Activated T-helper 2 cell treated with anti-CD3 and anti-CD28 coated beads, Interferon-gamma antibody, Interleukin-2, Interleukin-4, amounts not matched to agents 10 μg/mL and 5 μg/mL and 100 μg/mL, durations not matched to agents 14 hours and 24 hours and 36 hours (primary cell): ENCODE results near the gene RNF145. TPM values are rescaled to one million over a fixed set of nuclear protein-coding genes. Genes with fewer than 3 reads are reported as not detected.
A peak's percentile ranks its signal among the peaks of the same experiment; 100 is the strongest.

ENCODE experiments used
- DNase-seq: peaks from one replicate; pipeline ENCODE4 v3.0.0; 2021; ENCODE audit warnings: low spot score
- H3K27ac Mint-ChIP-seq: one replicate; pipeline ENCODE4 v1.8.0; 2021; ENCODE audit warnings: mixed read lengths
- H3K27me3 Mint-ChIP-seq: one replicate; pipeline ENCODE4 v1.8.0; 2021; ENCODE audit warnings: low read depth, mixed read lengths
- H3K36me3 Mint-ChIP-seq: one replicate; pipeline ENCODE4 v1.8.0; 2021; ENCODE audit warnings: low read depth, mixed read lengths
- H3K4me1 Mint-ChIP-seq: one replicate; pipeline ENCODE4 v1.8.0; 2021; ENCODE audit warnings: low read depth, mixed read lengths
- H3K4me3 Mint-ChIP-seq: one replicate; pipeline ENCODE4 v1.8.0; 2021; ENCODE audit warnings: low read depth, mild to moderate bottlenecking, moderate library complexity, mixed read lengths
- H3K9me3 Mint-ChIP-seq: one replicate; pipeline ENCODE4 v1.8.0; 2021; ENCODE audit warnings: mixed read lengths
- intact Hi-C: fragments of 100-400 bp; cut with micrococcal nuclease; formaldehyde crosslinking; loops from one replicate; pipeline ENCODE4 v1.15.1; 2023
- total RNA-seq: library from RNA; stranded (reverse); gene quantifications from 2 replicates; pipeline ENCODE4 v1.2.3, GENCODE V29; 2022

Gene RNF145
- total RNA-seq, 1 donor from 2014 or later: 124 TPM

DNA sequence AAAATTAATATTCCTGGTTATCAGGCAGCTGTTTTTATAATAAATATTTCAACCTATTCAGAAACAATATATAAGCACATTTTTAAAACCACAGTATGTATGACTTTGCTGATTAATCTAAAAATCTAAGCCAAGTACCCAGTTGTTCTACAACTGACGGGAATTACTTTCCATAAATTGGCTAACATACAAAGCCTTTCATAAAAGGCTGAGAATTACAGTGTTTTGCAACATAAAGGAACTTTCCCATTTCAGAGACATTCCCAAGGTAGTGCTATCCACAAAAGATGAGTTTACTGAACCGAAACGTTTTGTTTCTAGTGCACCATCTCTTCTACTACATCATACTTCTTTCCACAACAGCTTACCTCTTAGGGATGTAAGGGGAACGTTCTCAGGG, 7.2 kb downstream of the RNF145 start:
- H3K27me3 Mint-ChIP-seq: no peaks in the 10 kb centered on the region
- H3K4me3 Mint-ChIP-seq: no peak overlapping the region
- H3K36me3 Mint-ChIP-seq: peaks cover 69% of the 10 kb centered on the region
- H3K9me3 Mint-ChIP-seq: no peaks in the 10 kb centered on the region
- peaks cover 66% of the 10 kb centered on the region for H3K4me1 Mint-ChIP-seq
- no peak for DNase-seq
- intact Hi-C loops: no loop called here
- no peak overlapping the region for H3K27ac Mint-ChIP-seq

DNA sequence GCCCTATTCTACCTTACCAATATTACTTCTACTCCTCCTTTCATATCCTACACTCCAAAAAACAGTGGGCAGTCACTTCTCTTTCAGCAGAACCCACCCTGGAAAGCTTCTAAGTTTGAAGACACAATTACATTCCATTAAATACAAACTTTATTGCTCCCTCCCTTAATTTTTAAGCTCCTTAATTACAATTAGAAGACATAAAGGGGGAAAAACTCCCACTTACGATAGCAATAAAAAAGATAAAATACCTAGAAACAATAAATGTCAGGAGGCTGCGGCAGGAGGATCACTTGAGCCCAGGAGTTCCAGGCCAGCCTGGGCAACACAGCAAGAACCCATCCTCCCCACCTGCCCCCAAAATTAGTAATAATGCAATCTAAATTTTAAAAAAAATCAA, 9.6 kb downstream of the RNF145 start:
- Mint-ChIP-seq H3K36me3 (peaks cover 74% of the 10 kb centered on the region), H3K9me3 (no peaks in the 10 kb centered on the region), H3K4me3 (no peak overlapping the region), H3K27me3 (no peaks in the 10 kb centered on the region), H3K4me1 (peaks cover 66% of the 10 kb centered on the region), H3K27ac (peak overlapping the region; percentile 0)
- intact Hi-C loops: no loop called here
- no peak for DNase-seq

DNA sequence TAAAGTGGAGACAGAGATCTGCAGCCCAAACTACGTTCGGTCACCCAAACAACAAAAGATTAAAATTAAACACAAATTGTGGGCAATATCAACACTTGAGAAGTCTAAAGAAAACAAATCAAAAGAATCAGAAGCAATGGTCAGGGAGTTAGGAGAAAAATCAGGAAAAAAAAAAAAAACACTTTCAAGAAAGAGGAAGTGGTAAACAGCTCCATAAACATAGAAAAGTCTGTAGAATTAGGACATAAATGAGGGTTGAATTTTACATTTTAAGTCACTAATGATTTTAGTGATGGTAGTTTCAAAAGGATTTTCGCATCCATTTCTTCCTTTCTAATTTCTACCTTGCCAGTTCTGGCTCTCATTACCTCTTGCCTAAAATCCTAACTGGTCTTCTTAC, 10.1 kb downstream of the RNF145 start:
- peaks cover 60% of the 10 kb centered on the region for H3K4me1 Mint-ChIP-seq
- no peaks in the 10 kb centered on the region for H3K9me3 Mint-ChIP-seq
- peak overlapping the region; percentile 60 for H3K27ac Mint-ChIP-seq
- no peaks in the 10 kb centered on the region for H3K27me3 Mint-ChIP-seq
- DNase-seq: no peak
- intact Hi-C loops: no loop called here
- H3K4me3 Mint-ChIP-seq: no peak overlapping the region
- H3K36me3 Mint-ChIP-seq: peaks cover 78% of the 10 kb centered on the region

DNA sequence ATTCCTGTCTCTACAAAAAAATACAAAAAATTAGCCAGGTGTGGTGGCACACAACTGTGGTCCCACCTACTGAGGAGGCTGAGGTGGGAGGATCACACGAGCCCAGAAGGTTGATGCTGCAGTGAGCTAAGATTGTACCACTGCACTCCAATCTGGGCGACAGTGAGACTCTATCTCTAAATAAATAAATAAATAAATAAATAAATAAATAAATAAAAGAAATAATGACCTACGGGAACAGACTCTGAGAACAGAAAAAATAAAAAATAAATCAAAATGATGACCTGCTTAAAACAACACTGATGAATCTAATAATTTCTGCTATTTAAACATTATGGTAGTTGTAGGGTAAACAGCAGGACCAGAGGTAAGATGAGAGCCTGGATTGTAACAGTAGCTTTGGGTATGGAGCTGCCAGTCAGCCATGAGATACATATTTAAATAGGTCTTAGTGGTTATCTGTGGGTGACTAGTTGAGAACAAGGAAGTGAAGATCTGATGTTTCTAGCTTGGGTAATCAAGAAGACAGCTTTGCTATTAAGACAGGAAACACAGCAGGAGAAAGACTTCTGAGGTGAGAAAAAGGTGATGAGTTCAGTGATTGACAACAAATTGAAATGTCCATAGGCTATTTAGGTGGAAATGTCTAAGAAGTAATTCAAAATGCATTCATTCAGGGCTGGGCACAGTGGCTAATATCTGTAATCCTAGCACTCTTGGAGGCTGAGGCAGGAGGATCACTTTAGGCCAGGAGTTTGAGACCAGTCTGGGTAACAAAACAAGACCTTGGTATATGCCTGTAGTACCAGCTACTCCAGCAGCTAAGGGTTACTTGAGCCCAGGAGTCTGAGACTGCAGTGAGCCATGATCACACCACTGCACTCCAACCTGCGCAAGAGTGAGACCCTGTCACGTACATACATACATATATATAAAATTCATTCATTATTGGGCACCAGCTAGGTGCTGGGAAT, 11.0 kb downstream of the RNF145 start:
- H3K9me3 Mint-ChIP-seq: no peaks in the 10 kb centered on the region
- peaks cover 54% of the 10 kb centered on the region for H3K4me1 Mint-ChIP-seq
- H3K27ac Mint-ChIP-seq: peak overlapping the region; percentile 78
- peaks cover 82% of the 10 kb centered on the region for H3K36me3 Mint-ChIP-seq
- peak overlapping the region; percentile 24 for H3K4me3 Mint-ChIP-seq
- intact Hi-C loops: loop anchor here (1.0 kb wide), 1 partner anchor 8 kb away; no protein-coding TSS in a partner anchor
- no peaks in the 10 kb centered on the region for H3K27me3 Mint-ChIP-seq
- no peak for DNase-seq

DNA sequence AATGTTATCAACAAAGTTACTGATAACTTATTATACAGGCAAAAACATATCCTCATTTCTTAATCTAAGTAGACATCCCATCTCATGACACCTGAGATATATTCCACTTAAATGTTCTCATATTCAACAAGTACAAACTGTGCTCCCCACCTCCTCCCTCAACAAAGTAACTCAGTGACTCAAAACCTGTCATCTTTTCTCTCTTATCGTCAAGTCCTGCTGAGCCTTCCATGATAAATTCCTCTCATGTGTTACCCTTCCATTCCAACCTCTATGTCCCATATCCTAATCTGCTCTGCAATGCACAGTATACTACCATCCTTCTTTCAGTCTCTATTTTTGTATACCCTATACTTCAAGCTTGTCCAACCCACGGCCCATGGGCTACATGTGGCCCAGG, 13.6 kb downstream of the RNF145 start:
- DNase-seq: no peak
- intact Hi-C loops: no loop called here
- peaks cover 56% of the 10 kb centered on the region for H3K4me1 Mint-ChIP-seq
- H3K4me3 Mint-ChIP-seq: no peak overlapping the region
- H3K27ac Mint-ChIP-seq: no peak overlapping the region
- no peaks in the 10 kb centered on the region for H3K27me3 Mint-ChIP-seq
- H3K36me3 Mint-ChIP-seq: peaks cover 82% of the 10 kb centered on the region
- H3K9me3 Mint-ChIP-seq: no peaks in the 10 kb centered on the region

DNA sequence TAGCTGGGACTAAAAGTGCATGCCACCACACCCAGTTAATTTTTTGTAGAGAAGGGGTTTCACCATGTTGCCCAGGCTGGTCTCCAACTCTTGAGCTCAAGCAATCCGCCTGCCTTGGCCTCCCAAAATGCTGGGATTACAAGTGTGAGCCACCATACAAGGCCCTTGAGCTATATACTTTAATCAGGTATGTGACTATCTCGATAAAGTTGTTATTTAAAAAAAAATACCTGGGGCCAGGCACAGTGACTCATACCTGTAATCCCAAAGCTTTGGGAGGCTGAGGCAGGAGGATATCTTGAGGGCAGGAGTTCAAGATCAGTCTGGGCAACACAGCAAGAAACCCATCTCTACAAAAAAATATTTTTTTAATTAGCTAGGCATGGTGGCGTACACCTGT, 19.2 kb downstream of the RNF145 start:
- DNase-seq: no peak
- Mint-ChIP-seq H3K9me3 (no peaks in the 10 kb centered on the region), H3K27me3 (no peaks in the 10 kb centered on the region), H3K27ac (no peak overlapping the region), H3K36me3 (peaks cover 76% of the 10 kb centered on the region), H3K4me3 (no peak overlapping the region), H3K4me1 (peaks cover 36% of the 10 kb centered on the region)
- intact Hi-C loops: no loop called here

DNA sequence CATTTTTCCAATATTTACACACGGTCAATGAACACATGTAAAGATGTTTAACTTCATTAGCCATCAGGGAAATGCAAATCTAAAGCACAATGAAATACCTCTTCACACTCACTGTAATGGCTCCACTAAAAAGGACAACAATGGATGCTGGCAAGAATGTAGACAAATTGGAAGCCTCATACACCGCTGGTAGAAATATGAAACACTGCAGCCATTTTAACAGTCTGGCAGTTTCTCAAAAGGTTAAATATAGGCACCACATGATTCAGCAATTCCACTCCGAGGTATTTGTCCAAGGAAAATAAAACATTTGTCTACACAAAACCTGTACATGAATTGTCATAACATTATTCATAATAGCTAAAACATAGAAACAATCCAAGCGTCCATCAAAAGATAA, 20.0 kb downstream of the RNF145 start:
- Mint-ChIP-seq H3K36me3 (peaks cover 73% of the 10 kb centered on the region), H3K27me3 (no peaks in the 10 kb centered on the region), H3K4me1 (peaks cover 40% of the 10 kb centered on the region), H3K9me3 (no peaks in the 10 kb centered on the region), H3K27ac (no peak overlapping the region), H3K4me3 (no peak overlapping the region)
- DNase-seq: no peak
- intact Hi-C loops: no loop called here

DNA sequence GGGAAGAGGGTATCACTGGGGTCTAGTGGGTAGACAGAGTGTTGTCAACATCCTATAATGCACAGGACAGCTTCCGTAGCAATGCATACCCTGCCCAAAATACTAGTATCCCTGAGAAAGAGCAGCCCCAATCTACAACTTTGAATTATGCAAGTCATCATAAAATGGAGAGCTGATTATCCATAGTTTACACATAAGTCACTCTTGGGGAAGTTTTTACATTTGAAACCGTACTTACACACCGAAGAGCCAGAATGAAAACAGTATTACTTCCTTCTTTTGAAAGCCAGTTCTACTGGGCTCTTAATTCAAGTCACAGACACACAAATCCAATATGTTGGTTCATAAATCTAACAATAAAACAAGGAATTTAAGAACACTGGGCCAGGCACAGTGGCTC, 21.6 kb downstream of the RNF145 start:
- Mint-ChIP-seq H3K4me1 (peaks cover 47% of the 10 kb centered on the region), H3K9me3 (no peaks in the 10 kb centered on the region), H3K4me3 (no peak overlapping the region), H3K36me3 (peaks cover 63% of the 10 kb centered on the region), H3K27me3 (no peaks in the 10 kb centered on the region), H3K27ac (no peak overlapping the region)
- intact Hi-C loops: no loop called here
- no peak for DNase-seq

DNA sequence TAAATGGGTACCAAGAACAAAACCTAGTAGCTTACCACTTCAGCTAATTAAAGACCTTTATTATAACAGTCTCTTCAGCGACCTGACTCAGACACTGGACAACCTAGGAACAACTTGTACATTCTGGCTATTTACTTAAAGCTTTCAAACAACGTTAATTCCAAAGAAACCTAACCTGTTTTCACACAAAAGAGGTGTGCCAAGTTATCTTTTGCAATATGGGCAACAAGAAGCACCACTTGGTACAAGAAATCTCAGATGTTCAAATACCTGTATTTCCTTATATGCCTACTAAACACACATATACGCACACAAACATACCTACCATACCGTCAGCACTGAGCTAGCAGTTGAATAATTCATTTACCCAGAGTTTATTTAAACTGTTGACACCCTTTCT, 23.0 kb downstream of the RNF145 start:
- Mint-ChIP-seq H3K36me3 (peaks cover 60% of the 10 kb centered on the region), H3K4me1 (peaks cover 51% of the 10 kb centered on the region), H3K9me3 (no peaks in the 10 kb centered on the region), H3K27me3 (no peaks in the 10 kb centered on the region), H3K27ac (no peak overlapping the region), H3K4me3 (no peak overlapping the region)
- intact Hi-C loops: no loop called here
- no peak for DNase-seq

DNA sequence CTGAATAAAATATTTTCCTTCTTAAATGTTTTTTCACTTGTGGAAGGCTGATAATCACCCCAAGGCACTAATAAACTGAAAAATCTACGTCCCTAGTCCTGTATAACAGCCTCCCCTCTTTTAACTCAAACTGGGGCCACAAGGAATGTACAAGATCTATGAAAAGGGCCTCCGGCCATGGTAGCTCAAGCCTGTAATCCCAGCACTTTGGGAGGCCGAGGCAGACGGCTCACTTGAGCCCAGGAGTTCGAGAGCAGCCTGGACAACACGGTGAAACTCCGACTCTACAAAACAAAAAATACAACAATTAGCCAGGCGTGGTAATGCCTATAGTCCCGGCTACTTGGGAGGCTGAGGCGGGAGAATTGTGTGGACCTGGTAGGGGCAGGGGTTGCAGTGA, 23.6 kb downstream of the RNF145 start:
- Mint-ChIP-seq H3K4me1 (peaks cover 56% of the 10 kb centered on the region), H3K9me3 (no peaks in the 10 kb centered on the region), H3K36me3 (peaks cover 60% of the 10 kb centered on the region), H3K4me3 (no peak overlapping the region), H3K27ac (no peak overlapping the region), H3K27me3 (no peaks in the 10 kb centered on the region)
- intact Hi-C loops: no loop called here
- DNase-seq: no peak

DNA sequence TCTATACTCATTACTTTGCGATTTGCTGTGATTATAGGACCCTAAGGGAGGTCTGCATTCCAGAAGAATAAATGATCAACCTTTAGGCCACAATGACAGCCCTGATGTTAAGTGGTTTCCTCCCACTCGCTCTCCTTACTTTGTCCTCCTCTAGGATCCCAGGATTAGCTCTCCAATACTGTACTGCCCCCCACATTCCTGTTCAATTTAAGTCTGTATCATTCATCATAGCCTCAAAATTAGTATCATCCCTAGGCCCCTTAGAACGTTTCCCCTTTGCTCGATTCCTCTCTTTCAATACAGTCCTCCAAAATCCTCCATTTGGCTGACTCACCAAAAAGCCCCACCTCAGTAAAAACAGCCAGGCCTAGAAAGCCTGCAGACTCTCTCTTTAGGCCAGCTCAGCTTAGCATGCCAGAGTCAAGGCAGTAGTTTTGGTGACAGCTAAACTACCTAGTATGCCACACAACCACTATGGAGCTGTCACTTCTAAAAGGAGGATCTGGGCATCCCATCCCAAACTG, 24.4 kb downstream of the RNF145 start:
- intact Hi-C loops: no loop called here
- H3K4me1 Mint-ChIP-seq: peaks cover 63% of the 10 kb centered on the region
- peak overlapping the region; percentile 9 for H3K4me3 Mint-ChIP-seq
- H3K27ac Mint-ChIP-seq: peak overlapping the region; percentile 77
- no peak for DNase-seq
- H3K27me3 Mint-ChIP-seq: no peaks in the 10 kb centered on the region
- H3K36me3 Mint-ChIP-seq: peaks cover 60% of the 10 kb centered on the region
- no peaks in the 10 kb centered on the region for H3K9me3 Mint-ChIP-seq

DNA sequence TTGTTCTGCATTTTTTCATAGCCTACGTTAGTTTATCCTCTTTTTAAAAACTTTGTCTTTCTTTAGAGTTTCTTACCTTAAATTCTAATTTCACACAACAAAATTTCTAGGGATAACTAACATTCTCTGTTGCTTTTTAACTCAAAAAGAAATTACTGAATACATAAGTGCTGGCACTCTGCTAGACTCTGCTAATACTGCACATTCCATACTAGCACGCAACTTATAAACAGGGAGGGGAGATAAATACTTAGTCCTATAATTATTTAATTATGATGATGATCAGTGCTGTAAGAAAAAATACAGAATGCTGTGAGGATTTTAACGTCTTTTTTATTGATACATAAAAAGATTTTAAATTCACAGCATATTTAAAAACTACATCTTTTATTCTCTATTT, 25.1 kb downstream of the RNF145 start:
- no peaks in the 10 kb centered on the region for H3K27me3 Mint-ChIP-seq
- no peak overlapping the region for H3K4me3 Mint-ChIP-seq
- no peaks in the 10 kb centered on the region for H3K9me3 Mint-ChIP-seq
- peak overlapping the region; percentile 52 for H3K27ac Mint-ChIP-seq
- H3K4me1 Mint-ChIP-seq: peaks cover 66% of the 10 kb centered on the region
- H3K36me3 Mint-ChIP-seq: peaks cover 58% of the 10 kb centered on the region
- DNase-seq: no peak
- intact Hi-C loops: no loop called here

DNA sequence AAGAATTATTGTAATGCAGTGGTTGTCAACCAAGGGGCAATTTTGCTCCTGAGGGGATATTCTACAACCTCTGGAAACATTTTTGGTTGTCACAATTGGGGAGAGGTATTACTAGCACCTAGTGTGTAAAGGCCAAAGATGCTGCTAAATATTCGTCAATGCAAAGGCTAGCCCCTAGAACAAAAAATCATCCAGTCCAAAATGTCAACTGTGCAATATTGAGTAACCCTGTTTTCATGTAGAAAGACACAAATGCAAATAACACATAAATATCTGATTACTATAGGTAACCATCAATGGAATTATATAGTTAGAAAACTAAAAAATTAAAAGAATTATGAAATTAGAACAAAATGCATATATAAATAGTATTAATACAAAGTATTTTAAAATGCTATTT, 26.1 kb downstream of the RNF145 start:
- Mint-ChIP-seq H3K27ac (no peak overlapping the region), H3K4me3 (no peak overlapping the region), H3K36me3 (peaks cover 59% of the 10 kb centered on the region), H3K4me1 (peaks cover 68% of the 10 kb centered on the region), H3K27me3 (no peaks in the 10 kb centered on the region), H3K9me3 (no peaks in the 10 kb centered on the region)
- intact Hi-C loops: no loop called here
- no peak for DNase-seq
